GM18873 (cell line): Measurements from ENCODE around the gene ANO10.

Source experiments
- ATAC-seq: cut with Tn5 transposase; IDR thresholded peaks from one replicate; pipeline ENCODE4 v1.9.1; 2021; ENCODE audit warnings: mild to moderate bottlenecking, moderate library complexity, moderate number of reproducible peaks; ENCODE audit not compliant: unreplicated experiment, low FRiP score

ANO10 gene

GRCh38 chr3:43330981-43331380 lies 290.8 kb downstream of the ANO10 start:
- ATAC-seq = no peak

DNA sequence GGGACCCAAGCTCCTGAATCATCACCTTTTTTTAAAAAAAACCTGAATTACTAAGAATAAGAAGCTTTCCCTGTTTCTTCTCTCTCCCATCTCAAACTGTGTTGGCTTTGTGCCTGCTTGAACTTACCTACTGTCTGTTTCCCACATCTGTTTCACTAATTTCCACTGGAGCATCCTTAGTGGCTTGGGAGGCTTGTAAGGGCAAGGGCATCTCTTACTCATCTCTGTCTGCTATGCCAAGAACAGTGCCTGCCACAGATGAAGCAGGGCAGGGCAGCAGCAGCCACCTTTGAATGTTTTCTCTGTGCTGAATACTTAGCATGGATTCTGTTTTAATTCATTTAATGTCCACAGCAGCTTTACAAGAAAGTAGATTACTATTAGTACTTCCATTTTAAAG lies 293.2 kb downstream of the ANO10 start:
- ATAC-seq = no peak

- no peak for ATAC-seq
Measured at GRCh38 chr3:43327582-43327979, 294.2 kb downstream of the ANO10 start.

DNA sequence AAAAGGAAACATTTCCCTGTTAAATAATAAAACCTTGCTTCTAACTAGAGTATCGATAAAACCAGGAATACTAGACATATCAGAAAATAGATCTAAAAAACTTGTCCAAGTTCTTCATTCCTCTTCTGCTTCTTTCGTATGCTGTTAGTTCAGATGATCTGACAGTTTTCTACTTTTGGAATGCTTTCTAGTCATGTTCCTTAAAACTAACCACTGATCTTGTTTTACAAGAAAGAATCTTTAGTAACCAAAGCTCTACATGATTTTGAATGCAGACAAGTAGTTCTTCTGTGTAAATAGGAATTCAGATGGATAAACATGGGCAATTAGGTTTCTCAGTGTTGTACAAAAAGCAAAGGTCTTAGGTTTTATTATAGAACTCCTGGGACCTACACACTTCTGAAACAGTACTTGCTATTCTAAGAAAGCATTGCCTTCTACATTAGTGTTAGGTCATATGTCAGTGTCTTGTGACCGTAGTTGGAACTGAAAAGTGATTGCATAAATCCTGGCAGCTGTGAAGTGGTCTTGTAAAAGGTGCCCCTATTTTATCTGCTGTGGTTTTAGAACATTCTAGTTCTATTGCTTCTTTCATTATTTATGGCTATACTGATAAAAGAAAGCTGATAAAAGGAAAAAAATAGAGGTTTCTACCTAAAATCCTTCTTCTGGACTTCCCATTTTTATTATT lies 294.8 kb downstream of the ANO10 start:
- ATAC-seq = no peak

GRCh38 chr3:43323541-43323940 lies 298.3 kb downstream of the ANO10 start:
- no peak for ATAC-seq

DNA sequence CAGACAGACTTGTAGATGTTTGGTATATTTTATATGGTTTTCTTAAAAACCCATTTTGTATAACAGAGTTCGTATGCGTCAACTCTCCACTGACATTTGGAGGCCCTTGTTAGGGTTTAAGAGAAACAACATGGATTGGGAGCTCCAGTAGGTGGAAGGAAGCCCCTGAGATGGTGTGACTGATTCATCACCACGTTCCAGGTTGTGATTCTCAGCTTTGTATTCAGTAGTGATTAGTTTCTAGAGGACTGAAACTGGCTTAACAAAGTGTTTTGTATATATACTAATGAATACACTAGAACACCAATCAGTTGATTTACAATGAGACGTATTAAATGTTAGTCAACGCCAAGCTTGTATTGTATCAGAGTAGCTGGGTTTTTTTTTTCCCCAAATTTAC lies 301.5 kb downstream of the ANO10 start:
- no peak for ATAC-seq

GRCh38 chr3:43319794-43320193 lies 302.0 kb downstream of the ANO10 start:
- ATAC-seq = no peak

- ATAC-seq = no peak
Measured at GRCh38 chr3:43319376-43319775, 302.4 kb downstream of the ANO10 start.

GRCh38 chr3:43317461-43318316 lies 304.1 kb downstream of the ANO10 start:
- ATAC-seq = no peak

DNA sequence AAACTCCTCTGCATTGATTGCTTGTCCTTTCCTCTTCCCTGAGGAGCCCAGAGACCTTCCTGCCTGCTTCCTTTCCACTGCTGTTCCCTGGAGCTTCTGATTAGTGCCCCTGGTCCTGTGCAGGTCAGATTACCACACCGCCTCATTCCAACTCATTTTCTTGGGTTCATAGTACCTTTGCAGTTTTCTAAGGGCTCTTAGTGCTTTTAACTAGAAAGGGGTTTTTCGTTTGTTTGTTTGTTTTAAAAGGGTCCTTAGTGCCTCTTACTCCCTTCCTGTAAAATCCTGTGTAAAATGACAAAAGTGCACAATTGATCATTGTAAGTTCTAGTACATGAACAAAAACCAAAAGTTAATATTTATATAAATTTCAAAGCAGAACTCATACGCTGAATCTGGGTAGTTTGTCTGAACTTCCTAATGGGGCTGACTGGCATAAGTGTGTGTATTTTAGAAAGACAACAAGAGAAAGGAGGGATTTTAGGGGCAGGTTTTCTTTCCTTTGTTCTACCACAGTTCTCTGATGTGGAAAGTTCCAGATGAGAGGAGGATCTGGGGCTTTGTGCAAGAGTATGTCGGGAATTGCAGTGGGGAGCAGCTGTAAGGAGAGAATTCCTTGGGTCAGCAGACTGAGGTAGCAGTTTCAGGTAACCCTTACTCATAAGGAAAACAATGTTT lies 304.9 kb downstream of the ANO10 start:
- ATAC-seq = no peak
